Left lung (tissue), 10 donors: Measurements from ENCODE around the gene SEMA6D. TPM values are rescaled to one million over a fixed set of nuclear protein-coding genes. Genes with fewer than 3 reads are reported as not detected.
A peak's percentile ranks its signal among the peaks of the same experiment; 100 is the strongest.

Experiments
- ATAC-seq: fragments of 200-7000 bp; cut with Tn5 transposase; one replicate; pipeline ENCODE4 v1.9.1; 2020; ENCODE audit warnings: moderate library complexity
- DNase-seq, 4 donors: peaks; one replicate each; pipeline ENCODE4 v3.0.0-alpha.2; 2013 to 2020
- H3K27ac ChIP-seq, 2 donors: fragments of 200-600 bp; sonication (generic) in 1 of 2; one replicate each; pipeline versions ENCODE4 v1.5.0 to v1.8.0; 2020 to 2021
- H3K27me3 ChIP-seq, 2 donors: fragments of 200-600 bp; sonication (generic) in 1 of 2; one replicate each; pipeline versions ENCODE4 v1.5.0 to v1.8.0; 2020 to 2021
- H3K36me3 ChIP-seq, 2 donors: fragments of 200-600 bp; sonication (generic) in 1 of 2; one replicate each; pipeline versions ENCODE4 v1.5.0 to v1.8.0; 2020 to 2021
- H3K4me1 ChIP-seq, 2 donors: fragments of 200-600 bp; one replicate each; pipeline ENCODE4 v1.8.0; 2021
- H3K4me3 ChIP-seq, 2 donors: fragments of 200-600 bp; sonication (generic) in 1 of 2; one replicate each; pipeline versions ENCODE4 v1.5.0 to v1.8.0; 2020 to 2021; ENCODE audit warnings: mild to moderate bottlenecking in 1 of 2
- H3K9me3 ChIP-seq, 2 donors: fragments of 200-600 bp; sonication (generic) in 1 of 2; one replicate each; pipeline versions ENCODE4 v1.5.0 to v1.8.0; 2020 to 2021
- intact Hi-C, 2 donors: fragments of 100-400 bp; cut with DNase I; formaldehyde crosslinking; loops; one replicate each; pipeline versions ENCODE4 v1.11.2 to v1.14.2; 2022
- polyA plus RNA-seq, 6 donors: library from polyadenylated mRNA; unstranded; fragments of 120-200 nt; gene quantifications; one replicate each; pipeline ENCODE4 v1.2.1, GENCODE V29; 2013; ENCODE audit not compliant: insufficient read length in 6 of 6
- total RNA-seq, 2 donors: library from RNA; stranded (reverse); fragmentation: NEBNext Ultra II Directional; extraction: Animal tissue kit (Norgen Biotek cat#: 25700); gene quantifications; one replicate each; pipeline ENCODE4 v1.2.1, GENCODE V29; 2021
- TF ChIP-seq, protein P1 (sequence below), 2 donors: fragments of 200-600 bp; sonication (generic) in 1 of 2; IDR thresholded peaks; one replicate each; pipeline versions ENCODE4 v1.5.0 to v1.8.0; 2021; ENCODE audit warnings: antibody characterized with exemption in 2 of 2
- donor health status: DM: no; HTN: yes; CAD: no.
- donor health status: DM: no; HTN: no; CAD: no.

Gene SEMA6D
- total and polyA plus RNA-seq, 8 donors, result 5.9 to 48.2 (median 39.6) TPM

DNA sequence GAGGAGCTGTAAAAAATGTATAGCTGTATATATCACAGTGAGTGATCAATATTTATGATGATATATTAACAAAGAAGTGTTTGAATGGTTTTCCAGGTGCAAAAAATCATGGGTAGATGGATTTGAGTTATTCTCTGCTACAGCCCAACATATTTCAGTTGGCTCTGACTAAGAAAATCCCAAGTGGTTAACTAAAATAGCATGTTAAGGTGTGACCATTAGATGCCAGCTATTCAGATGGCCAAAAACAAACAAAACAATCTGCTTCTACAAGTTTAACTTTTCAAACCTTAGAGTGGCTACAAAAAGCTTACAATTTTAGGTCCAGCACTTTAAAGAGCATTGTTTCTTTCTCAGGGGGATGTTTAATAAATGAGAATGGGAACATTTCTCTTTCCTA lies 67.5 kb downstream of the SEMA6D start:
- no peak overlapping the region for H3K27ac ChIP-seq
- peak; percentile 63 for ATAC-seq
- H3K9me3 ChIP-seq, result no peaks in the 10 kb centered on the region
- no peak overlapping the region for H3K4me3 ChIP-seq
- intact Hi-C loops, result no loop called here
- no peaks in the 10 kb centered on the region for H3K27me3 ChIP-seq
- TF ChIP-seq, protein P1, sequence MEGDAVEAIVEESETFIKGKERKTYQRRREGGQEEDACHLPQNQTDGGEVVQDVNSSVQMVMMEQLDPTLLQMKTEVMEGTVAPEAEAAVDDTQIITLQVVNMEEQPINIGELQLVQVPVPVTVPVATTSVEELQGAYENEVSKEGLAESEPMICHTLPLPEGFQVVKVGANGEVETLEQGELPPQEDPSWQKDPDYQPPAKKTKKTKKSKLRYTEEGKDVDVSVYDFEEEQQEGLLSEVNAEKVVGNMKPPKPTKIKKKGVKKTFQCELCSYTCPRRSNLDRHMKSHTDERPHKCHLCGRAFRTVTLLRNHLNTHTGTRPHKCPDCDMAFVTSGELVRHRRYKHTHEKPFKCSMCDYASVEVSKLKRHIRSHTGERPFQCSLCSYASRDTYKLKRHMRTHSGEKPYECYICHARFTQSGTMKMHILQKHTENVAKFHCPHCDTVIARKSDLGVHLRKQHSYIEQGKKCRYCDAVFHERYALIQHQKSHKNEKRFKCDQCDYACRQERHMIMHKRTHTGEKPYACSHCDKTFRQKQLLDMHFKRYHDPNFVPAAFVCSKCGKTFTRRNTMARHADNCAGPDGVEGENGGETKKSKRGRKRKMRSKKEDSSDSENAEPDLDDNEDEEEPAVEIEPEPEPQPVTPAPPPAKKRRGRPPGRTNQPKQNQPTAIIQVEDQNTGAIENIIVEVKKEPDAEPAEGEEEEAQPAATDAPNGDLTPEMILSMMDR (IDR thresholded peaks at IDR 0.05), result no peak
- H3K4me1 ChIP-seq, result no peaks in the 10 kb centered on the region
- no peaks in the 10 kb centered on the region for H3K36me3 ChIP-seq
- DNase-seq, result no peak

DNA sequence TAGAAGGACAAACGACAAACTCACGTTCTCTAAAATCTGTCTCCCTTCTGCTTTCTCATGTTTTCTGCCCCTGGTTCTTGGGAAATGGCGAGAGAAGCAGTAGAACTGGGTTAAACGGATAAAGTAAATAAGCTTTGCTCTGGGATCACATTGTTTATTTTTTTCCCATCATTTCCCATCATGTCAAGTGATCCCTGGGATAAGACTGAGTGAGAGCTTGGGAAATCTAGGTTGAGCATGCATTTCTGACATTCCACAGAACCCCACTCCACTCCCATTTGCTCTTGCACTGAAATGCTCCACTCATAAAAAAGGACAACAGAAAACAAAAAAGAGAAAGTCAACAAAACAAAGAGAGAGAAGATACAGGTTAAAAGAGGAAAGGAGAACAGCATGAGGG lies 69.1 kb downstream of the SEMA6D start:
- H3K27ac ChIP-seq, result no peak overlapping the region
- H3K27me3 ChIP-seq, result no peaks in the 10 kb centered on the region
- DNase-seq (no peak), ATAC-seq (no peak)
- H3K36me3 ChIP-seq, result no peaks in the 10 kb centered on the region
- no peak overlapping the region for H3K4me3 ChIP-seq
- TF ChIP-seq, protein P1 (IDR thresholded peaks at IDR 0.05), result no peak
- no peaks in the 10 kb centered on the region for H3K9me3 ChIP-seq
- intact Hi-C loops, result no loop called here
- H3K4me1 ChIP-seq, result no peaks in the 10 kb centered on the region

DNA sequence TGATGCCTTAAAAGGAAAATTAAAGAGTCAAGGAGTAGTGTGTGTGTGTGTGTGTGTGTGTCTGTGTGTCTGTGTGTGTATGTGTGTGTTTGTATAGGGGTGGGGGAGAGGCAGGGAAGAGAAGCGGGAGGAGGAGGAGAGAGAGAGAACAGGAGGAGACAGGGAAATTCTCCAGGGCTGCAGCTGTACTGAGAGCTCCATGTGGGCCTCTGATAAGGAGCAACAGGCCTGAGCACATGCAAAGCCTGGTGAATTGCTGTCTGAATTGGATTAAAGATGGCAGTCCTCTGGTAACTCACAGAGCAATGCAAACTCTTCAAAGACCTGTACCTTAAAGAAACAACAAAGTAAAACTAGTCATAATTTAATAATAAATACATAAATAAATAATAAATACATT lies 70.6 kb downstream of the SEMA6D start:
- Histone ChIP-seq H3K9me3 (no peaks in the 10 kb centered on the region), H3K27ac (no peak overlapping the region), H3K27me3 (no peaks in the 10 kb centered on the region), H3K4me1 (no peaks in the 10 kb centered on the region), H3K4me3 (no peak overlapping the region), H3K36me3 (no peaks in the 10 kb centered on the region)
- intact Hi-C loops, result no loop called here
- TF ChIP-seq, protein P1 (IDR thresholded peaks at IDR 0.05), result no peak
- ATAC-seq (no peak), DNase-seq (no peak)

DNA sequence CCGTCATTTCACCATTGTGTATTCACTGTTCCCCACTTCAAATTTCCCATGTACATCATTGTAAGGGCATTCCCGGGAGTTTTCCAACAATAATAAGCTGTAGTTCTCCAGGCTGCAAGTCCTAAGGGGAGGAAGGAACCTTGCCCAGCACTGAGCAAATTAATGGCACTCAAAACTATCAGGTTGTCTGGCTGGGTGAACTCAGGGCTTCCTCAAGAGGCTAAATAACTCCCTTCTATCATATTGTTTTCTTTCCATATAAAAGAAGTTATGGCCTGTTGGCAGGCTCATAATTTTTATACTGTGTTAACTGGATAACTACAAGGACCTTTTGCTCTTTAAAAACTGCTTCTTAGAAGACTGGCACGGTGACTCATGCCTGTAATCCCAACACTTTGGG lies 71.4 kb downstream of the SEMA6D start:
- Histone ChIP-seq H3K27me3 (no peaks in the 10 kb centered on the region), H3K9me3 (no peaks in the 10 kb centered on the region), H3K4me3 (no peak overlapping the region), H3K36me3 (no peaks in the 10 kb centered on the region), H3K27ac (no peak overlapping the region), H3K4me1 (no peaks in the 10 kb centered on the region)
- intact Hi-C loops, result no loop called here
- ATAC-seq (no peak), DNase-seq (no peak)
- TF ChIP-seq, protein P1 (IDR thresholded peaks at IDR 0.05), result no peak

DNA sequence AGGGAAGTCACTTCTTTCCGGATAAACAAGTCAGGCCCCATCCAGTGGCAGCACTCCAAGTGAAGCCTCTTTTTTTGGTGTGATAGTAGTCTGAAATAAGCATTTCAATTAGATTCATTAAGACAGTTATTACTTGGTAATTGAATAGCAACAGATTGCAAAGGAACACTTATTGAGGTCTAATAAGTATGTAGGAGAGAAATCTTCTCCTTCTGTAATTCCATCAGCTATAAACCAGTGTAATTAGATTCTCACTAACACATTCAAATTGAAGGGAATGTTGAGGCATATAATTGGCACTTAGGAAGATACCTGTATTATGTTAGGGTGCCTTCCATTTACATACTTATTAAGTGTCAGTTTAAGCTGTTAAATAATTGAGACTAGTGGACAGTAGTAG lies 73.9 kb downstream of the SEMA6D start:
- Histone ChIP-seq H3K9me3 (no peaks in the 10 kb centered on the region), H3K27ac (no peak overlapping the region), H3K27me3 (no peaks in the 10 kb centered on the region), H3K4me1 (no peaks in the 10 kb centered on the region), H3K36me3 (no peaks in the 10 kb centered on the region), H3K4me3 (no peak overlapping the region)
- no peak for ATAC-seq
- TF ChIP-seq, protein P1 (IDR thresholded peaks at IDR 0.05), result no peak
- DNase-seq, result no peak
- intact Hi-C loops, result no loop called here
